NOMO-1 (cell line): ENCODE measurements around the gene EAF1.
"Not testable (repeated sequence)": the region's sequence is repeated elsewhere in the genome, so short reads cannot be mapped to it uniquely, and the experiment has no call there.

Experiments used
- DNase-seq, 2 experiments: peaks; one replicate each; lab custom pipeline; 2025; ENCODE audit not compliant: unreplicated experiment in 2 of 2; lab: John Stamatoyannopoulos, UW

EAF1 gene

DNA sequence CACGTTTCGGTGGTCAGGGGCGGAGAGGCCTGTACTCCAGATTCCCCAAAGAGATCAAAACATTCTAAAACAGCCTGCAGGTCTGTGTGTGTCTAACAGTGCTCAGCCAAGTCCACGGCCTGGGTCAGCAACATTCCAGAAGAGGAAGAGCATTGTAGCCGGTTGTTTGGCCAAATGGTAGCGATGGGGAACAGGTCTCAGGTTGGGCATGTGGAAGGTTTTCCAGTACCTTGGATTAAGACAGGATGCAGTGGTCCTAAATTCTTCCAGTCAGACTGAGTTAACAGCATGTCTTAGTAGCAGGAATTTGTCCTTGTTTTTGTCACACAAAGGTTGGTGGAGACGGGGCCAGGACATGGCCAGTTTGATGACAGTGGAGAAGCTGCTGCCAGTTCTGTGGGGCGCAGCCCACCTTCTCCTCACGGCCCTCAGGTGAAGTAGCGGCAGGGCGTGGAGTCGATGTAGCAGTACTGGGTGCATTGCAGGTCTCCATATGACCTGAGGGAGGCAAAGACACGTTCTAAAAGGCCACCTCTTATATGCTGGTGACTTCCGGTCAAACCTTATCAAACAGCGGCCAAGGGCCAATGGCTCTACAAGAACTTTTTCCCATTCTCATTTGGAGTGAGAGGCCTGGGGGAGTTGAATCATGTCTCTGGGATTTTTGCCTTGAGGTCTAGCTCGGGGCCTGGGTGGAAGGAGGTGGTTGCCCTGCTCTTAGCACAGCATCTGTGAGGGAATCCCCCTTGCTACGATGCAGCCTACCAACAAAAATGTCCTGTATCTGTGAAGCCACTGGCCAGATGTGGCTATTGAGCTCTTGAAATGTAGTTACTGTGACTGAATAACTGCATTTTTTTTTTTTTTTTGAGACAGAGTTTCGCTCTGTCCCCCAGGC is 24.1 kb downstream of the EAF1 start:
- DNase-seq: no peak

DNA sequence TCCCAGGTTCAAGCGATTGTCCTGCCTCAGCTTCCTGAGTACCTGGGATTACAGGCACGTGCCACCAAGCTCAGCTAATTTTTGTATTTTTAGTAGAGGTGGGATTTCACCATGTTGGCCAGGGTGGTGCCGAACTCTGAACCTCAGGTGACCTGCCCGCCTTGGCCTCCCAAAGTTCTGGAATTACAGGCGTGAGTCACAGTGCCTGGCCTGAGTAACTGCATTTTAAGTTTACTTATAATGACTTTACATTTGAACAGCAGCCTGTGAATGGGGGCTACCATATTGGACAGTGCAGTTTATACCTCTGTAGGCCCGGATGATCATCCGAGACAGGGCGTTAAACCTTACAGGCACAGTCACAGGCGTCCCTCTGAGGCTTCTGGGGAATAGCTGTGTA is 24.8 kb downstream of the EAF1 start:
- DNase-seq: no peak

DNA sequence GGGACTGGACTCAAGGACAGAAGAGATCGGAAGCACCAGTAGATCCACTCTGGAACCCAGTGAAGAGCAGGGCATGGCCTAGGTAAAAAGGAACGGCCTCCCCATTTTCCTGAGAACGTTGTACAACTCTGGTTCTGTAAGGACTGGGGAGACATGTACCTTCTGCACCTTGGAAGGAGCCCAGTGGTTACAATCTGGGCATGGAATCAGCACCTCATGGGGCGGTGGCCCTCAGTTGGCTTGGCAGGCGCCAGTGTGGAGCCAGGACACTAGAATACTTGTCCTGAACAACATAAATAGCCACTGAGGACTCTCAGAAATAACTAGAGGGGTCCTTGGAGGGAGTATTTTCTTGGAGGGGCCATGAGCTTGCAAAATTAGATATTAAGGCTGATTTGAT is 25.6 kb downstream of the EAF1 start:
- DNase-seq: no peak

DNA sequence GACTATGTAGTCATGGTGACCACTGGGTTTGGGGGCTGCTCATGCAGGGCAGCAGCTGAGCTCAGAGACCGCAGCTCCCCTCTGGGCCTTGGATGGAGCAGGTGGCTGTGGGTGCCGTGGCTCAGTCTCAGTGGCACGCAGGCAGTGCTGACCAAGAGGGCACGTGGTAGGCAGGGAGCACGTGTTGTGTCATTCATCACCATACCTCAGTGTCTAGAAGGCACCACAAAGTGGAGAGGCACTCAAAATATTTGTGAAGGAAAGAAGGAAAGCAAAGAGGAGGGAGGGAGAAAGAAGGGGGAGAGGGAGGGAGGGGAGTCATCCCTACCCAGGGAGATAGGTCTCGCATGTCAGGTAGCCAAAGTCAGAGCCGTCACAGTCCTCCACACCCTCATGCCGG is 26.1 kb downstream of the EAF1 start:
- DNase-seq: no peak

DNA sequence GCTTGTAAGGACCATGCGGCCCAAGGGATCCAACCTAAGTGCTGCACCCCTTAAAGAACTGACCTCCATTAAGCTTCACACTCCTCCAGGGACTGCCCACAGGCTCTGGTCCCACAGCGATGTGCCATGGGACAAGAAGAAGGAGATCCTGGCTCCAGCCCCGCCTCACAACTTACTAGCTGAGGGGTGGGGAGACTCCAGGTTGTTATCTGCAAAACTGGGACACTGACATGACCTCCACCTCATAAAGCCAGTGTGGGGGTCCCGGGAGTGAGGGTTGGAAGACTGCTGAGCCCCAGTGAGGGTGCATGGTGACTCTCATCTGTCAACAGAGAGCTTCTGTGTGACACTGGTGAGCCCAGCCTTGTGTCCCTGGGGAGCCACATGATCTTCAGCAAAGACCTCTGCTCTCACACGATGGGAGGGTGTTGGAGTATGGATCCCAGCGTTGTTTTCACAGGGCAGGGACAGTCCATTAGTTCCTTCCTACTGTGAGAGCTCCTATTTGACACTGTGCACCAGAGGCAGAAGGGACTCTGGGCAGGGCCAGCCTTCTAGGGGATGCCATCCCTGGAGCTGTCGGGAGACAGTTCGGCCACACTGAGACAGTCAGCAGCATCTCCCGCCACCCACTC is 26.7 kb downstream of the EAF1 start:
- no peak for DNase-seq

DNA sequence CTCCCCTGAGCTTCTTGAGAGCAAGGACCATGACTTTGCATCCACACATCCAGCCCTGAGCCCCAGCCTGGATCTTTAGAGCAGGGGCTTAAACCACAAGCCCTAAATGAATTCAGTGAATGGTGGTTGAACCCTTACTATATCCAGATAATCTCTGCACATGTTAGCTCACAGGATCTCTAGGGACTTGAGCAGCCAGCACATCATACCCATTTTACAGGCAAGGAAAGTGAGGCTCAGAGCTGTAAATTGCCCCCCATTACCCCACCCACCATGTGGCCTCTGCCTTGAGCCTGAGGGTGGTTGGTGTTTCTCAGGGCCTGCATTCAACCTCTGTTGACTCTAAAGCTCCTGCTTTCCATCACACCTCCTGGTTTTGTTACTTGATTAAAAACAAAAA is 27.6 kb downstream of the EAF1 start:
- no peak for DNase-seq

DNA sequence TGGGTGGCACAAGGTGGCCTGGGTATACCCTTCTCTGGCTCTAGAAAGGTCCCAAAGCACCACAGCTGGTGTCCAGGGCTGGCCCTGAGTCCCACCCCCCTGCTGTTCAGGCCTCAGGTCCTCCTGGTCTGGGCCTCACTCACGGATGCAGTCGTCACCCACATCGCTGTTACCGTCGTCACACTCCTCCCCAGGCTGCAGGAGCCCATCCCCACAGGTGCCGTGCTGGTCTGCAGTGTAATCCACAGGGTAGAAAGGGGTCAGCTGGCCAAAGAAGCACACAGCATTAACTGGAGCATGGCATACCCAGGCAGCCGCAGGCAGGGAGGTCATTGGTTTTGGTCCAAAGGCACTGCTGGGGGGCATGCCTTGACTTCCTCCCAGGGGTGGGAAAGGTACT is 28.4 kb downstream of the EAF1 start:
- no peak for DNase-seq

DNA sequence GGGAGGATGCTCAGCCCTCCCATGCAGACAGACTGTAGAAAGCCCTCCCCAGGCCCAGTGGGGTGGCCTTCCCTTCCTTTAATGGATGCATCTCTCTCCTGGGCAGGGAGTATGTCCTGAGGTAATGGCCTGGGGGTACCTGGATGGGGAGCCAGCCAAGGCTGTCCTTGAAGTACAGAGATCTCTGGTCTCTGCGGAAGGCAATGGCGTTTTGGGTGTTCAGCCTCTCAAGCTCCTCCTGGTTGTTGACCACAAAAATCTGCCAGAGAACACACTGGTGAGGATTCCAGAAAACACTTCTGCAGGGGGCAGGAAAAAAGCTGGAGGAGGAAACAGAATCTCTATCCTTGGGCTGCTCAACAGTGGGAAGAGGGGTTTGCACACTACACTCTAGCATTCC is 28.9 kb downstream of the EAF1 start:
- DNase-seq: no peak

DNA sequence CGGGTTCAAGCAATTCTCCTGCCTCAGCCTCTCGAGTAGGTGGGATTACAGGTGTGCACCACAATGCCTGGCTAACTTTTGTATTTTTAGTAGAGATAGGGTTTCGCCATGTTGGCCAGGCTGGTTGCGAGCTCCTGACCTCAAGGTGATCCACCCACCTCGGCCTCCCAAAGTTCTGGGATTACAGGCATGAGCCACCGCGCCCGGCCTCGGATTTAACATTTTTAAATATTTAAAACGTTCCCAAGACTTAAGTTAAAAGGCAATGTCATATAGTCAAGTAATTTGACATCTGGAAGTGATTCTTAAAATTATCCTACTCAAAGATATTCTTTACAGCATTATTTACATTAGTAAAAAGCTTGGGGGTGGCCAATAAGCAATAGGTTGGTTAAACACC is 29.5 kb downstream of the EAF1 start:
- not testable (repeated sequence) for DNase-seq

DNA sequence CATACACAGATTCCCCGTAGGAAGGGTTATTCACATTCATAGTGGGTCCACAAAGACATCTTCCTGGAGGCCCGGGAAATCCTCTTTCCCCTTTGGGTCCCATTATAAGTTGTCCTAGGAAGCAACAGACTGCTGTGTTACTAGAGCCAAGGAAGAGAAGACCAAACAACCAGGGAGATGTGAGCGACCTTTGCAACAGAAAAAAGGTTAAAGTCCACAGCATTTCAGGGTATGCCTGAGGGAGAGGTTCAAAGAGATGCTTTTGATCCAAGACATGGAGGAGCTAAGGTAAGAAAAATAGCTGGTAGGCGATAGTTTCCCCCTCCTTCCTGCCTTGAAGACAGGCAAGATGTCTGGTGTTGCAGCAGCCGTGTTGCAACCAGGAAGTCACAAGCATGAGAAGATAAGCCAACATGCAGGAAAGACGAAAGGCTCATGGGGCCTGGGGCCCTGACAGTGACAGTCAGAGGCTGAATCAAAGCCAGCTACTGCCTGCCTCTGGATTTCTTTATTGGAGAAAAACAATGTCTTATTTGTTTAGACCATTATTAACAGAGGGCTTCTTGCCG is 30.9 kb downstream of the EAF1 start:
- DNase-seq: no peak

DNA sequence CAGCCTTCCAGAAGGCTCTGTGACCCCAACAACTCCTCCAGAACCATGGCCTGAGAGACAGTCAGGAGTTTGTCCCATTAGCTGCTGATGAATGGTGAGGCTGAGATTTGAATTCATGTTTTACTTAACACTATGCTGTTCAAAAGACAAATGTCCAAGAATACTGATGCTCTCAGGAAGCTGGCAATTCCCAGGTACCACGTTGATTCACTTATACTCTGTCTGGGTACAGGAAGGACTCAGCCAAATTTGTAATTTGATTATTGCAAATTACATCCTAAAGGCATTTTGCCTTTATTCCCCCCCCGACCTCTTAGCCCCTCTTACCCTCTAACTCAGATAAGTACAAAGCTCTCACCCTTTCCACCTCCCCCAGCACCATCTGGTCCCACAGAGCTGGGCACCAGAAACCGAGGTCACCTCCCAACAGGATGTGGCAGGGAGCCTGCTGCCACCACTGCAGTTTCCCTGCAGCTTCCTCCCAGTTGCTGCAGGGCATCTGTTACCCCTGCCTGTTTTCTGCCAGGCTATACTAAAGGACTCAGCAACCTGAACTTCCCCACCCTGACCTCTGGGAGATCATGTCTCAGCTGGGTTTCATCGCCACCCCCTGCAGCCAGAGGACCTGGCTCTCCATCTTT is 33.6 kb downstream of the EAF1 start:
- DNase-seq: no peak

DNA sequence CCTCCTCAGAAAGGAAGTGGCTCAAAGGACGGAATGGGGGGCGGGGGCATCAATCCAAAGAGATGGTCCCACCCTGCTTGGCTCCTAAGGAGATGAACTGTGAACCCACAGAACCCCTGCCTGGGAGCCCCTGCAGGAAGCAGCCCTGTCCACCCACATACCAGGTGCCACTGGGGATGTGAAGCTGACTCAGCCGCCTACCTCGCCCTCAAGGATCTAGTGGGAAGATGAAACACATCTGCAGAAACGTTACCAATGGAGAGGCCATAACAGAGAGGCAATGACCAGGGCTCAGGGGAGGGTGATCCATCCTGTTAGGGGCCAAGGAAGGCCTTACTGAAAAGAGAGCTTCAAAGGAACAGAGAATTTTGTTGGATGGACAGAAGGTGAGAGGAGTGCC is 35.1 kb downstream of the EAF1 start:
- DNase-seq: no peak

DNA sequence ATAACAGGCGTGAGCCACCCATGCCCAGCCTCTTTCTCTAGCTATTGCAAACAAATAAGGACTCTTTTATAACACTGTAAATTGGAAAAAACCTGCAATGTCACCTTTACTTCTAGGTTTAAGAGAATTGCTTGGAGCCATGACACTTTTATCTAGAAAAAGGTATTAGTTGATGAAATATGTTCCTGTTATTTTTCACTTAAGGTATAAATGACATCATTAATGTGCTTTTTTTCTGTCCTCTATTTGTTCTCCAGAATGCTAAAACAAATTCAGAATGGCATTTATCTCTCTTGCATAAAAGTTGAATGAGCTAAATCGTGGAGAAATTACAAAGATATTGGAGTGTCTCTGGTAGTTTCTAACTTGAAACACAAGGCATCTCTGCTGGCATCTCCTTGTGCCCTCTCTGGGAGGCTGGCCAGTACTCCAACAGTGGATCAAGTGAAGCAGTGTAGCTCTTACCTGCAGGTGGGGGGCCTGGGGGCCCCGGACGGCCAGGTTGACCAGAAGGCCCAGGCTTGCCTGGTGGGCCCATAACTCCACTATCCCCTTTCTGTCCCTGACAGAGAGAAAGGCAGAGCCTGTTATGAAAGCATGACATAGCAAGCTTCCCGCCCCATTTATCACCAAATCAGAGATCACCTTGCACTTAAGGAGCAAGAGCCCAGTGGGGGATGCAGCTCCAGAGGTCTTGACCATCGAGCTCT is 38.6 kb downstream of the EAF1 start:
- no peak for DNase-seq

DNA sequence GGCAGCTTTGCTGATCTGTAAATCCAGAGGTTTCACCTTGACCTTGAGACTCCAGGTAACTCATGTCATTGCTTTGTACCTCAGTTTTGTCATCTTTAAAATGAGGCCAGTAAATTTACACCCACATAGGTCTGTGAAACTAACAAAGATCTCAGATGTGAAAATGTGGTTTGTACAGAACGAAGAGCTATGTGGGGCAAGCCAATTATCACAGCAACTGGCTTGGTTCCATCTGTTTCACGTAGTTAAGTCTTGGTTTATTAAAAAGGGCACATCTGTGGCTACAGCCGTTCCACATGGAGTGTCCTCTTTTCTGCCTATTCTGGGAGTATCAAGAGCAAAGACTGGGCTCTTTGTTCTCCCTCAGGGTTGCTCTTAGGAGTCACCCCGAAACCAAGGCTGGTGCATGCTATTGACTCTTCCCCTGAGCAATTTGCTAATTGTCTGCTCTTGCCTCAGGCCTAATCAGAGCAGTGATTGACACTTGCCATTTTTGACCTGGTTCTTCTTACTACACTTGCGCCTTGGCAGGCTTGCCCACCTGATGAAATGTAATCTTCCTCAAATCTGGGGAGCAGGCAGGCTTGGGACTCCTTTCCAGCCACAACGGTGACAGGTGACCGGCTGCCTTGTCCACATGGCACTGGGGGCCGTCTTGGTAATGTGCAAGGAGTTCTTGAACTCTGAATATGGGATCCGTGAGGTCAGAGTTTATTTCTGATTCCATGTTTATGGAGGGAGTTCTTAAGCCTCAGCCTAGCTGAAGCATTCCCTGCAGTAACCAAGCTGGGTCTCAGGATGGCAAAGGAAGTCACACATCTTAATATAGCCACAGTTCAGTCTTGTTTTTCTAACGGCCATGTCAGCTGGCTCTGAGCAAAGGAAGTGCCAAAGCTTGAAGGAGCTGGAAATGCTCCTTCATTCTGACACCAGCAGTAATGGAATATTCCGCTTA is 40.1 kb downstream of the EAF1 start:
- no peak for DNase-seq

DNA sequence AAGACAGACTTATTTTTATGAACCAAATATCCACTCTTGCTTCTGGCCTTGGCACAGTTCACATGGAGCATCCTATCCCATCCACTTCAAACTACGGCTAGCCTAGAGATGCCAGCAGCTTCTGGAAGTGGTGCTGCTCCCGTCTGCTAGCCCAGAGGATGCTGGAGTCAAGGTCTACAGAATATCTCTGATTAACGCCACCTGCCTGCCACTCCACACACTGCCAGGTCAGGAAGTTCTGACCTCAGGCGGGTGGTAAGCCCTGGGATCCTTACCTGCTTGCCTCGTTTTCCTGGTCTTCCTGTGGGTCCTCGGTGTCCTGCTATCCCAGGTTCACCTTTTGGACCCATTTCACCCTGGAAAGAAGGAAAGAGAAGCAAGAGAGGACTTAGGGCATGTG is 42.9 kb downstream of the EAF1 start:
- DNase-seq: no peak

DNA sequence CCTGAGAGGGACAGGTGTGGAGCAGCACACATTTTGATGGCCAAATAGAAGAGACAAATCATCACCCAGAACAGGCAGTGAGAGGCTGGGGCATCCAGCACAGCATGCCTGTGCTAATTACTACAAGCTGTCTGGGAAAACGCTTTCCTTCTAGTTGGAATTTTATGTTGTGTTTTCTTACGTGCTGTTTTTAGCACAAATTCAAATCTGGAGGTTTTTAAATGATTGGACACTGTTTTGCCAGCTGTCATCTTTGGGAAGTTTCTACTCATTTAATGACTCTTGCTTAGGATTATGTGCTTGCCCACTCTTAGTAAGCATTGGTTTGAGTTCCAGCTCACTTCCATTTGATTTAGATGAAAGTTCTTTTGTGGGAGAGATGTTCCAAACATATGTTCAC is 43.5 kb downstream of the EAF1 start:
- DNase-seq: no peak

DNA sequence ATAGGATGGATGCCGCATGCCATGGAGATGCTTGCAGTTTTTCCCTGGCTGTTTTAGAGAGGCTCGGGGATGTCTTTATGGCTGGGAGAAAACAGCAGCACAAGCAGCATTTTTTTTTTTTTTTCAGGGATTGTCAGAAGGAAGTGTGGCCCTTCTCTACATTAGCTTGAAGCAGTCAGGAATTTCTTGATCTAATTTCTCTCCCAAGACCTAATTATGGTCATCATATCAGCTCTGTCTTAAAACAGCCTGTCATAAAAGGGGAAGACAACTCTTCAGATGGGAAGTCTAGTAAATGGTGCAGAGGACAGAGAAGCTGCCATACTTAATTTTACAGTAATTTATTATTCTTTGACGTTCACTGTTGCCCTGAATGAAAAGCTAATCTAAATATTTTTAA is 44.5 kb downstream of the EAF1 start:
- DNase-seq: no peak

DNA sequence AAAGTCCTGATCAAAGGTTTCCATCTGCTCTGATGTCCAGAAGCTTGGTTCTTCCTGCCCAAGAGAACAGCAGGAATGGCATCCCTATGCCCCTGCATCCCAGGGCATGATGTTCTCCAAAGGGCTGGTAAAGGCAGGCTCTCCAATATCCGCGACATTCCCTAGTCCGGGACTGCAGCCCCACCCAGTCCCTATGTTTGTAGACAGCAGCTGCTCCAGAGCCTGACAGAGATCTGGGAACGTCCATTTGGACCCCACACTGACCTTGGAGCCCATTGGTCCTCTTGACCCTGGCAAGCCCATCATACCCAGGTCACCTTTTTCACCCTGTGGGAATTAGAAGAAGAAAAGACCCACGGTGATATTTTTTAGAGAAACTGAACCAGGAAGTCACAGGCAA is 47.8 kb downstream of the EAF1 start:
- DNase-seq: no peak

DNA sequence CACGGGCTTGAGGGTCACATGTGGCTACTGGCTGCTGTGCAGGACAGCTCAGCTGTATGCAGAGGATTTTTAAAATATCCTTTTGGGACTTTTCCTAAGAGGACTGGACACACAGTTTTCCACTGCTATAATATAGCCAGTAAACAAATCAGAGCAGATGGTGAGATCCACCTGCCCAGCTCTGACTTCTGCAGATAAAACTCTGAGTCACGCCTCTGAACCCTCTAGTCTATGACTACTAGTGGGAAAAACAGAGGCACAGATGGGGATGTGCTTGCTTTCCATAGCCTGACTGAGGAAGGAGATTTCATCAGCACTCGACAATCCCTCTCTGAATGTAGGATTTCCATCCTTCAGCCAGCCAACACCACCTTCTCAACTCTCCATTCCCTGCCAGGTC is 49.0 kb downstream of the EAF1 start:
- DNase-seq: no peak
